Fibroblast of skin of right quadriceps (primary cell): Measurements from ENCODE around the gene TRAF3.
"Not testable (repeated sequence)": the region's sequence is repeated elsewhere in the genome, so short reads cannot be mapped to it uniquely, and the experiment has no call there.

ENCODE experiments used
- DNase-seq: peaks from one replicate; pipeline ENCODE4 v3.0.0-alpha.2; 2013

The TRAF3 gene

DNA sequence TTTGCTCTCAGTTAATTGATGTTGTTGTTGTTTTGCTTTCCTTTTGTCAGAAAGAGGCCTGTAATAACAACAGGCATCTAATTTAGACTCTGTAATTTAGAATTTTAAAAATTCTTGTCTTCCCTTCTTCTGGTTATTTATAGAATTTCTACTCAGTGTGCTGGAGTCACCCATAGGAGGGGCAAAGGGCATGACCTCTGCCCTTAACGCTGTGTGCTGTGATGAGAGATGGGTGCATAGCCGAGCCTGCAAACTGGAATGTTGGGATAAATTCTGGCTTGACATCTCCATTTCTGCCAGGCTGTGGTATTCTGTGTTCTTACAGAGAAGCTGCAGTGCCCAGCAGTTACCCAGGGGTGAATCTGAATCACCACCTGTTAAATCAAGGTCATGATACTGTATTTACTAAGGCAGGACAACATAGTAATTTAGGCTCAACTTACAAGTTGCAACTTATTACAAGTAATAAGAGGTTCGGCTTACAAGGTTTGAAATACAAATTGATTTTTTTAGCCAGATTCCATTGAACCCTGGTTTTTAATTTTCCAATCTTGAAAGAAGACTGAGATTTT, 53.3 kb downstream of the TRAF3 start:
- no peak for DNase-seq

DNA sequence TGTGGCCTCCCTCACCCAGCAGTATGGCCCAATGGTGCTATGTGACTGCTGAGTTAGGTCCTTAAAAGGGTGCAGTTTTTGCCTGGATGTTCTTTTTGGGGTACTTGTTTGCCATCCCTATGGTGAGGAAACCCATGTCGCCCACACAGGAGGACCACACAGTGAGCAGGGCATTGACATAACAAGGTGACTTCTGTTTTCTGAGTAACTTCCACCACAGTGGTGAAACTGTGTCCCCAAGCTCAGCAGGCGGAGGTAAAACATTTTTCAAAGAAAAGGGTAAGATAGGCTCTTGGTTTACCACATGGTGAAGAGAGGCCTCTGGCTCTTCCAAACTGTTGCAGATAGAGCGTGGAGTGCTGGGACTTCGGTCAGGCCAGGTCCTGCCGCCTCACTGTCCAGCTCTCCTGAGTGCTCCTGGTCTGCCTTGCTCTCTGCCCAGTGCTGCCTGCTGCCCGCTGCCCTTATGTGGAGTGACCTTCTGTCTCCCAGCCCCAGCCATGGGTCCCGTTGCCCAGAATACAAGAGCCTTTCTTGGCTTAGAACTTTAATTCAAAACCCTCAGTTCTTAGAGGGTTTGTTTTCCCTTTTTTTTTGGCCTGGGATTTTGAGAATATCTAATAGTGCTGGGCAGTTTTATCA, 54.0 kb downstream of the TRAF3 start:
- no peak for DNase-seq

DNA sequence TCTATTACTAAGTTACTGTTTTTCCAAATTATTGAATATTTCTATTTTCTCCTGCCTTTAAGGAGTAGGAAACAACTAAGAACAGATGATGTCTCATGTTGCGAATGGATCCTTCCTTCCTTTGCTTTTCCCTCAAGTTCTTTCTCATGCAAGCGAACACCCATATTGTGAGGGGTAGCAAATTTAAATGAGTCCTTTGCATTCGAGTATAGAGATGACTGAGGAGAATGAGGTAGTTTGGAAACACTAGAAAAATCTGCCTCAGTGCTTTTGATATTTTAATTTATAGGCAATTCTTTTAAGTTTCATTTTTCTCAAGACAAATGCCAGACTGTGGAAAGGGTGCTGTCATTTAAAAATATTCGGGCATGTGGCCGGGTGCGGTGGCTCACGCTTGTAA, 56.1 kb downstream of the TRAF3 start:
- DNase-seq, result no peak

DNA sequence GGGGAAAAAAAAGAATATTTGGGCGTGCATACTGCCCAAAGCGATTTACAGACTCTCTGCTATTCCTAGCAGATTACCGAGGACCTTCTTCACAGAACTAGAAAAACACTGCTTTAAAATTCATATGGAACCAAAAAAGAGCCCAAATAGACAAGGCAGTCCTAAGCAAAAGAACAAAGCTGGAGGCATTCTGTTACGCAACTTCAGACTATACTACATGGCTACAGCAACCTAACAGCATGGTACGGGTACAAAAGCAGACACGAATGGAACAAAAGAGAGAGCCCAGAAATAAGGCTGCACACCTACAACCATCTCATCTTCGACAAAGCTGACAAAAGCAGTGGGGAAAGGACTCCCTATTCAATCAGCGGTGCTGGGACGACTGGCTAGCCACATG, 56.7 kb downstream of the TRAF3 start:
- no peak for DNase-seq

DNA sequence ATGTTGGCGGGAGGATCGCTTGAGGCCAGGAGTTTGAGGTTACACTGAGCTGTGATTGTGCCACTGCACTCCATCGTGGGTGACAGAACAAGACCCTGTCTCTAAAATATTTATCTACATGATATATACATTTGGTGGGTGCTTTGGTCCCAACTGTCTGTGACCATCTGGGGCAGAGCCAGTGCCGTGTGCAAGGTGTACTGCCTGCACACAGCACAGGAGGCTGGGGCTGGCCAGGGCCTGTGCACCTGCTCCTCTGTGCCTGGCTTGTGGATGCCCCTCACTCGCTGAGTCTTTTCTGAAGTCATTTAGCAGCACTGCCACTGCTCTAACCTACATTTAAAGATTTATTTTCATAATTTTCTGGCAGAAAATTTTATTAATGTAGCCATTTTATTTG, 58.7 kb downstream of the TRAF3 start:
- DNase-seq, result no peak

DNA sequence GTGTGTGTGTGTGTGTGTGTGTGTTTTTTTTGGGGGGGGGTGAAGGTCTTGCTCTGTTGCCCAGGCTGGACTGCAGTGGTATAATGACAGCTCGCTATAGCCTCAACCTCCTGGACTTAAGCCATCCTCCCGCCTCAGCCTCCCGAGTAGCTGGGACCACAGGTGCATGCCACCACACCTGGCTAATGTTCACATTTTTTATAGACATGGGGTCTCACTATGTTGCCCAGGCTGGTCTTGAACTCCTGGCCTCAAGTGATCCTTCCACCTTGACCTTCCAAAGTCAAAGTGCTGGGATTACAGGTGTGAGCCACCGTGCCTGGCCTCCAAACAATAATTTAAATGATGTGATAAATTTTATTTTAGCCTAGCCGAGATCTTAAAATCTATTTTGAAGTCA, 59.9 kb downstream of the TRAF3 start:
- not testable (repeated sequence) for DNase-seq

DNA sequence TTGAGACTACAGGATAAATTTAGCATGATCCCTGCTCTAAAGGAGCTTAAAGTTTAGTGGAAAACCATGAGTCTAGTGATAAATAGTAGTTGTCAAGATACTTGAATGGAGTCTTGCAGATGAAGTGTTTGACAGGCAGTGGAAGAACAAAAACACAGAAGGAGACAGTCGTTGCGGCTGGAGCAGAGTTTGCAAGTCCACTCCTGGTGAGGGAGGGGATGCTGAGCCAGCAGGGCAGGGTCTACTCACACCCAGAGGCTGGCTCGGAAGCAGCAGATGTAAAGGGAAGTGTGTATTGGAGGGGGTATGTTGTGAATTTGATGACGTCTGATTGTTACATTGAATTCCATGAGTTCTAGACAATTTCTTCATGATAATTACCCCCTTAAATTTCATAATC, 61.3 kb downstream of the TRAF3 start:
- DNase-seq, result no peak

DNA sequence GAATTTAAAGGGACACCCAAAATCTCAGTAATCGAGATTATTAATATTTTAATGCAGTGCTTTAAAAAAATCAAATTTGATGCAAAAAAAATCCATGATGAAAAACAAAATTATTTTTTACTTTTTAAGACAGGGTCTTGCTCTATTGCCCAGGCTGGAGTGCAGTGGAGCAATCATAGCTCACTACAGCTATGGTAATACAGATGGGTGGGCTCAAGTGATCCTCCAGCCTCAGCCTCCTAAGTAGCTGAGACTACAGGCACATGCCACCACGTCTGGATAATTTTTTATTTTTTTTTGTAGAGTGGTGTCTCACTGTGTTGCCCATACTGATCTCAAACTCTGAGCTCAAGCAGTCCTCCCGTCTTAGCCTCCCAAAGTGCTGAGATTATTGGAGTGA, 62.9 kb downstream of the TRAF3 start:
- no peak for DNase-seq

DNA sequence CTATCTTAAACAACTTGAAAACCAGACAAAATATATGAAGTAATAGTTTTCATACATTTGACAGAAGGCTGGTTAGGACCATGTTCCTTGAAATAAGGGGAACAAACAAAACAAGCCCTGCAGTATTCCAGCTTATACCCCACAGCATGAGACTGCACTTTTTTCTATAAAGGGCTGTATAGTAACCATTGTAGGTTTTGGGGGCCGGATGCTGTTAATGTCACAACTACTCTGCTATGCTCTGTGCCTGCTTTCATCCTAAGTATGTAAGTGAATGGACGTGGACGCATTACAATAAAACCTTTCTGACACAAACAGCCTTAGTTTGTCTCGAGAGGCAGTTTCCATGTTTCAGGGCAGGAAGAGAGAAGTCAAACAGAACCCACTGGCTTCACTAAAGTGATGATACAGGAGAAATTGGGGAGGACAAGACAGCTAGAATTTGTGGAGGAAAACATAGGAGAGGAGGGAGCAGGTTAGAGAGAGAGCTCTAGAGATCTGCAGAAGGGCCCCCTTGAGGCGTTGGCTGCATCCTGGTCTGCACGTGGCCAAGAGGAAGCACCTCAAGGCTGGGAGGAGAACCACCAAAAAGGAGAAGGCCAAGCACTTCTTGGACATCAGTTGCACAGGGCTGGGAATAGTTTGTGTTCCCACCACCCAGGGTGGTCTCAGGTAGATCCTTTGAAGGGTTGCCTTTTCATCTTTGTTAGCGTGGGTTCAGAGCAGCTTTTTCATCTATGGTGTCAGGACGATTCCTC, 63.7 kb downstream of the TRAF3 start:
- DNase-seq, result no peak

DNA sequence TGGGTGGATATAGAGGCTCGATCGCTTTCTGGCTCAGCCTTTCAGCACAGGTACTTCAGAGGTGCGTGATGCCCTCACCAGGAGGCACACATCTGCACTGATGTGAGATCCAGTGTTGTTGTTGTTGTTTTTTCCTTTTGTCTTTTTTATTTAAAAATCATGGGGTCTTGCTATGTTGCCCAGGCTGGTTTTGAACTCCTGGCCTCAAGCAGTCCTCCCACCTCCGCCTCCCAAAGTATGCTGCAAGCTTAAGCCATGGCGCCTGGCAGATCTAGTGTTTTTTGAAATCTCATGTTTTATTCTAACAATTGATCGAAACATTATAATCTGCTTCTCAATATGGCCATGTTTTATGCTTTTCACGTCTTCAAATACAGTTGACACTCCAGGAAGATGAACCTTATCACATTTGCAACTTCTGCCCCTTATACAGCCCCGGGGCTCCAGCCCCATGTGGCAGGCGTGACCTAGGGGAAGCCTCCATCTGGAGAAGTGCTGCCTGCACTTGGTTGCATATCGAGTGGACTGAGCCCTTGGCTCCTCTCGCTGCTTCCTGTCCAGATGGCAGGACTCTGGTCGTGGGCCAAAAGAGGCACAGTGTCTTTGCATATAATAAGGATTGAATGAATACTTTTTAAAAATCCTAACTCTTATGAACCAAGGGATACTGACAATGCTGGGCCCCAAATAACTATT, 71.7 kb downstream of the TRAF3 start:
- DNase-seq, result no peak

DNA sequence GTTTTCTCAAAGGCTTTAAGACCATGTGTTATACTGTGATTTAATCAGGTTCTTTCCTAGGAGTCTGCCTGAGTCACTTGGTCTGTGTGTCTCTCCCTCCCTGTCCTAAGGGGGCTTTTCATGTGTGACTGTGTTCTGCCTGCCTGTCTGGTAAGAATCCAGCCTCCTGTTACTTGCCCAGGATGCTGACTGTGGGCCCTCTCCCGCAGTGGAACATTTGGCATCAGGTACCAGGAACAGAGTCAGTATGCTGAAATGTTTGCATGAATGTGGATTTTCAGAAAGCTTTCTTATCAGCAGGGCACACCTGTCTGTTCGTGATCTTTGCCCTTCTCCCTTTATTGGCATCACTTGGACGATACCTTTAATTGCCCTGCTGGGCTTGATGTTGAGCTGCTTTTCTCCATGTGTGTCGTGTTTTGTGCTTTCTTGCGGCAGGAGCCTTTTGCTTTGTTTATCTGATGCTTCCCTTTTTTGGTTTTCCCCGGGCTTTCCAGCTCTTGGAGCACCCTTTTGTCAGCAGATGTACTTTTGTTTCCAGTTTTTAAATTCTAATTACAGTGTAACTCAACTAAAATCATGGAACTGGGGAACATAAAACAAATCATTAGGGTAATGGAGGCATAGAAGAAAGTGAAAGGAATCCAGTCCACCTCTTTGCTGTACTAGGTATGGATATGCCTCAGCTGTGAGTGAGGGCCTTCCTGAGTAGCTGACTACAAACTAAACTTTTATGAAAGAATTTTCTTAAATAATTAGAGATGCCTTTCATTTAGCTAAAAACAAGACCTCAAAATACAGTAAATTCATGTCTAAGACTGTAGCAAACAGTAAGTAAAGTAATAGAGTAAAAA, 72.5 kb downstream of the TRAF3 start:
- no peak for DNase-seq

DNA sequence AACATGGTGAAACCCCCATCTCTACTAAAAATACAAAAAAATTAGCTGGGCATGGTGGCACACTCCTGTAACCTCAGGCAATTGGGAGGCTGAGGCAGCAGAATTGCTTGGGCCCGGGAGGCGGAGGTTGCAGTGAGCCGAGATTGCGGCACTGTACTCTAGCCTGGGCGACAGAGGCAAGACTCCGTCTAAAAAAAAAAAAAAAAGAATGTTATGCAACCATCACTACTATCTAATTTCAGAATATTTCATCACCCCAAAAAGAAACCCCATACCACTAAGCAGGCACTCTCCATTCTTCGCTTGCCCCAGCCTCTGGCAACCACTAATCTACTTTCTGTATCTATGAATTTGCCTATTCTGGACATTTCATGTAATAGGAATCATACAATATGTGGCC, 76.4 kb downstream of the TRAF3 start:
- DNase-seq, result no peak

DNA sequence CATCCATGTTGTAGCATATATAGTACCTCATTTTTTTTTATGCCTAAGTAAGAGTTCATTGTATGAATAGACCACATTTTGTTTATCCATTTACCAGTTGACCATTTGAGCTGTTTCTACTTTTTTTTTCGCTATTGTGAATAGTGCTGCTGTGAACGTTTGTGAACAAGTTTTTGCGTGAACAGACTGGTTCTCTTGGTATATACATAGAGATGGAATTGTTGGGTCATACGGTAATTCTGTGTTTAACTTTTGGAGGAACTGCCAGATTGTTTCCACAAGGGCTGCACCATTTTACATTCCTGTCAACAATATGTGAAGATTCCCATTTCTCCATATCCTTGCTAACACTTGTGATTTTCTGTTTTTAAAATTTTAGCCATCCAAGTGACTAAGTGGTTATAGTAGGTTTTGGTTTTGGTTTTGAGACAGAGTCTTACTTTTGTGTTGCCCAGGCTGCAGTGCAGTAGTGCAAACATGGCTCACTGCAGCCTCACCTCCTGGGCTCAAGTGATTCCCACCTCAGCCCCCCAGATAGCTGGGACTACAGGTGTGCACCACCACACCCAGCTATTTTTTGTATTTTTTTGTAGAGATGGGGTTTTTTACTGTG, 76.9 kb downstream of the TRAF3 start:
- DNase-seq, result no peak

DNA sequence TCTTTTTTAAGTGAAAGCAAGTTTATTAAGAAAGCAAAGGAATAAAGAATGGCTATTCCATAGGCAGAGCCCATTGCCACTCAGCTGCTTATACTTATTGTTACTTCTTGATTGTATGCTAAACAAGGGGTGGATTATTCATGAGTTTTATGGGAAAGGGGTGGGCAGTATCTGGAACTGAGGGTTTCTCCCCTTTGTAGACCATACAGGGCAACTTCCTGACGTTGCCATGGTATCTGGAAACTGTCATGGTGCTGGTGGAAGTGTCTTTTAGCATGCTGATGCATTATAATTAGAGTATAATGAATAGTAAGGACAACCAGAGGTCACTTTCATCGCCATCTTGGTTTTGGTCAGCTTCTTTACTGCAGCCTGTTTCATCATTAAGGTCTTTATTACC, 78.9 kb downstream of the TRAF3 start:
- DNase-seq, result no peak

DNA sequence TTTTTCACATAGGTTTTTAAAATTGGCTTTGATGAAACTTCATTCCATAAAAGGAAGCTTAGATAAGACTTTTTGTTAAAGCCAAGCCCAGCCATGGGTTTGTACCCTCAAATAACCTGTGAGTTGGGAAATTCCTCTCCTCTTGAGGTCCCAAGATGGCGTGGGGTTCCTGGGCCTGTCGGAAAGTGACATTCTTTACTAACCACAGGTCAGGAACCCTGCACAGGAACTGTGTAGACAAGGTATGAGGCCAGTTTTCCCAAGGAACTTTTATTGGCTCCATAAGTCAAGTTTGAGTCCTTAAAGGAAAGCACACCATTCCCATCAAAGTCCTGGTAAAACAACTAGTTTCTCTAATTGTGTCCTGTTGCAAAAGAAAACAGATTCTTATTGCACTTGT, 80.2 kb downstream of the TRAF3 start:
- DNase-seq, result no peak

DNA sequence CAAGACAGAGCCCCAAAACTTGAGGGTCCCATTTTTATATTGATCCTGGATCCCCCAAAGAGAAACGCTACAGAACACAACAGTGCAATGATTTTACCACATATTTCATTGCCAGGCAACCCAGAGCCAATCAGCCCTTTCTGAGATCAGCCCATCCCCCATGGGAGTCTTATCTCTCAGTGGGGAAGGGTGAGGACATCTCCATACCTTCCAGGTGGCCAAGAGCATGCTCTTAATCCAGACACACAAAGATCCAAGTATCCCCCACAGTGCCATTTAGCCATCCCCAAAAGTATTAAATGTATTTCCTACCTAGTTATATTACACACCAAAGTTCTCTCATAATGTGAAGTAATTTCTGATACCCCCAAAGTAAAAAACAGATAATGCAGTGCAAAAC, 82.7 kb downstream of the TRAF3 start:
- DNase-seq, result no peak

DNA sequence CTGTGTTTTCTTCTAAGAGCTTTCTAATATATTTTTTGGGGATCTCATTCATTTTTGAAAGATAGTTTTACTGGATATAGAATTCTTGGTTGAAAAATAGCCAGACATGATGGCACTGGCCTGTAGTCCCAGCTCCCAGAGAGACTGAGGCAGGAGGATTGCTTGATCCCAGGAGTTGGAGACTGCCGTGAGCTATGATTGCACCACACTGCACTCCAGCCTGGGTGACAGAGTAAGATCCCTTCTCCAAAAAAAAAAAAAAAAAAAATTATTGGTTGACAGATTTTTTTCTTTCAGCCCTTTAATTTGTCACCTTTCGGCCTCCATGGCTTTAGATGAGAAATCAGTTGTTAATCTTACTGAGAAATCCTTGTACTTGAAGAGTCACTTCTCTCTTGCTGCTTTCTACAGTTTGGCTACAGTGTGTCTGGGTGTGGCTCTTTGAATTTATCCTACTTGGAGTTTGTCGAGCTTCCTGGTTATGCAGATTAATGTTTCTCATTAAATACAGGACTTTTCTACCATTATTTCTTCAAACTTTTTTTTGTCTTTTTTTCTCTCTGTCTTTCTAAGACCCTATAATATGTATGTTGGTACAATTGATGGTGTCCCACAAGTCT, 85.0 kb downstream of the TRAF3 start:
- DNase-seq, result no peak

DNA sequence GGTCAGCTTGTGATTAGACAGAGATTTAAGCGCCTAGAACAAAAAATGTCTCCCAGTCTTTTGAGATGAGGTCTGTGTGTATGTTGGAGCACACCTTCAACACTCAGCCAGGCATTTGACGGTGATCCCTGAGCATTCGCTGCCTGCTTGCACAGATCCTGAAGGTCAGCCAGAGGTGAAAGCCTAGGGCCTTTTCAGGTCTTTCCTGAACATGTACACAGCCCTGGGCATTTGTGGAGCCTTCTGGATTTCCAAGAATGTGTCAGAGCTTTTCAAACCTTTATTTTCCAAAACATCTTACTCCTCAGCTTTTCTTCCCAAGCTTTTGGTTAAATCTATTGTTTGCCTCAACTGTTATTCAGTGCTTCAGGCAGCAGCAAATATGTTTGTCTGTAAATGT, 86.1 kb downstream of the TRAF3 start:
- DNase-seq, result no peak

DNA sequence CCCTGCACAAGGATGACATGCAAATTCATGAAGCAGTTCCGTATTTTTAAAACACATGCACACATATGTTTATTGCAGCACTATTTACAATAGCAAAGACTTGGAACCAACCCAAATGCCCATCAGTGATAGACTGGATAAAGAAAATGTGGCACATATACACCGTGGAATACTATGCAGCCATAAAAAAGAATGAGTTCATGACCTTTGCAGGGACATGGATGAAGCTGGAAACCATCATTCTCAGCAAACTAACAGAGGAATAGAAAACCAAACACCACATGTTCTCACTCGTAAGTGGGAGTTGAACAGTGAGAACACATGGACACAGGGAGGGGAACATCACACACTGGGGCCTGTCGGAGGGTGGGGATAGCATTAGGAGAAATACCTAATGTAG, 88.7 kb downstream of the TRAF3 start:
- DNase-seq, result not testable (repeated sequence)

DNA sequence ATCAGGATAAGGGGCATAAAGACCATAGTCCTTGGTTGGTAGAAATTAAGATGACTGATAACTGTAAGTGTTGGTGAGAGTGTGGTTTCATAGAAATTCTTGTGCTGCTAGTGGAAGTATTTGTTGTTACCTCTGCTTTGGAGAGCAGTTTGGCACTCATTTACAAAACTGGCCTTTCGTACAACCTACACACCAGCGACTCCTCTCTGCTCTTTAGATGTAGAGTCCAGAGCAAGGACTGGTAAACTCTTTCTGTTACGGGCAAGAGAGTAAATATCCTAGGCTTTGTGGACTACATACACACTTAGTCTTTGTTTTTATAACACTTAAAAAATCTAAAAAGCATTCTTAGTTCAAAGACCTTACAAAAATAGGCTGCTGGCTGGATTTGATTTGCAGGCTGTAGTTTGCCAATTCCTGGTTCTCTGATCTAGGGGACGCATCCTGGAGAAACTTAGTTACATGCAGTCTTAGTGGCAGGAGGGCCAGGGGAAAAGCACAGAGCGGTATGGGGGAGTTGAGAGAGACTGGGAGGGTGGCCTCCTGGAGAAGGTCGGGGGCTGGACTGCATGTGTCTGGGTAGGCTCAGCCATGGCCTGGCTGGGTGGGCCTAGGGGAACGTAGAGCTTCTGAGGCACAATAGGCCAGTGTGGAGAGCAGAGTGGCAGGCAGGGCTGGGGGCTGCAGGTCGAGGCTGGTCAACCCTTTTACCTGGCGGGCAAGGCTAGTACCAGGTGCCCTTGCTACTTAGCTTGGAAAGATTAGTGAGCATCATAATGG, 89.9 kb downstream of the TRAF3 start:
- no peak for DNase-seq
